PFSK-1 (cell line): Measurements from ENCODE around the gene KCNK6.

Source experiments
- FOXP2 ChIP-seq: optimal IDR thresholded peaks from 2 replicates; pipeline ENCODE3; 2011; ENCODE audit warnings: borderline replicate concordance, control low read depth, inconsistent platforms; ENCODE audit not compliant: insufficient read depth; ENCODE audit errors: extremely low read length, extremely low read depth
- POLR2AphosphoS5 ChIP-seq: IDR thresholded peaks from 2 replicates; pipeline ENCODE4 v1.6.1; 2012; ENCODE audit warnings: low read depth, mild to moderate bottlenecking, control low read depth, low read length, moderate library complexity
- SIN3A ChIP-seq: IDR thresholded peaks from 2 replicates; pipeline ENCODE4 v1.6.1; 2012; ENCODE audit warnings: mild to moderate bottlenecking, low read length, moderate library complexity, borderline replicate concordance; ENCODE audit not compliant: insufficient read depth
- TAF1 ChIP-seq: IDR thresholded peaks from 2 replicates; pipeline ENCODE4 v1.6.1; 2012; ENCODE audit warnings: low read length, control low read depth, borderline replicate concordance; ENCODE audit not compliant: insufficient read depth
- TF ChIP-seq, protein P1 (sequence below), 2 experiments: IDR thresholded peaks; 2 replicates each; pipeline versions ENCODE4 v1.6.1 to v1.8.0; 2011 to 2012; ENCODE audit warnings: low read depth in 2 of 2, low read length in 2 of 2, control low read depth in 1 of 2, inconsistent platforms in 1 of 2, mild to moderate bottlenecking in 1 of 2, moderate library complexity in 1 of 2; ENCODE audit not compliant: insufficient read depth in 1 of 2

The KCNK6 gene

DNA sequence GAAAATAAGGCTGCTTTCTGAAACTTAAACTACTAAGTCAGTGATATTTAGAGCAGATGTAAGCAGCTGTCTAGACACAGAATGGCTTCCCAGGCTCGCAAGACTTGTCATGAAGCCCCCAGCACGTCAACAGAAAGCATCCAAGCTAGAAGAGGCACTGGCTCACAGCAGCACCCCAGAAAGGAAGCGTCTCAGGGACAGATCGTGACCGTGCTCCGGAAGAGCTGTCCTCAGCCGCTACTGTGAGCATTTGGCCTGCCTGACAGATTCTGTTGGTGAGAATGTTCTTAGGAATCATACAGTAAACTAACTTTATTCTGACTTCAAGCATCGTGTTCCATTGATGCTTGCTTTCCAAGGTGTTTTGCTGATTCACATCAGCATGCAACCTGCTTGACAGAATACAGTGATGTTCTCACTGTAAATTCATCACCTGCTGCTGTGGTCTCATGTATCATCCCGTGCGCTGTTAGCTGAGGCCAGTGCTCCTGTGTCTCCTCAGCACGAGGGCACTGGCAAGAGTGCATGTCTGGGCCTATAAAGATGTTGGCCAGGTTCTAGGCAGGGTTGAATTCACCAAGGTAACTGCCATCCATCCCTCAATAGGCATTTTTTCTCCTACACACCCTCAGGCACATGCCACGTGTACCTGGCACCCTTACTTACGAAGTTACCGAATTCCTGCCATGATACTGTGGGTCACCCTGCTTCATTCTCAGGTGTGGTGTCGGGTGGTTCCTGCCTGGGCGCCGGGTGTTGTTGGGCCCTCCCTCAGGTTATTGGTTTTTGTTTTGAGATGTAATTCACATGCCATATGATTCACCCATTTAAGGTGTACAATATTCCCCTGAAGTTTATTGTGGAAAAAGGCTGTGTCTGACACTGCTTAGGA lies 39.4 kb upstream of the KCNK6 start:
- TF ChIP-seq TAF1 (no peak), POLR2AphosphoS5 (no peak), FOXP2 (no peak), SIN3A (no peak)
- TF ChIP-seq, protein P1, sequence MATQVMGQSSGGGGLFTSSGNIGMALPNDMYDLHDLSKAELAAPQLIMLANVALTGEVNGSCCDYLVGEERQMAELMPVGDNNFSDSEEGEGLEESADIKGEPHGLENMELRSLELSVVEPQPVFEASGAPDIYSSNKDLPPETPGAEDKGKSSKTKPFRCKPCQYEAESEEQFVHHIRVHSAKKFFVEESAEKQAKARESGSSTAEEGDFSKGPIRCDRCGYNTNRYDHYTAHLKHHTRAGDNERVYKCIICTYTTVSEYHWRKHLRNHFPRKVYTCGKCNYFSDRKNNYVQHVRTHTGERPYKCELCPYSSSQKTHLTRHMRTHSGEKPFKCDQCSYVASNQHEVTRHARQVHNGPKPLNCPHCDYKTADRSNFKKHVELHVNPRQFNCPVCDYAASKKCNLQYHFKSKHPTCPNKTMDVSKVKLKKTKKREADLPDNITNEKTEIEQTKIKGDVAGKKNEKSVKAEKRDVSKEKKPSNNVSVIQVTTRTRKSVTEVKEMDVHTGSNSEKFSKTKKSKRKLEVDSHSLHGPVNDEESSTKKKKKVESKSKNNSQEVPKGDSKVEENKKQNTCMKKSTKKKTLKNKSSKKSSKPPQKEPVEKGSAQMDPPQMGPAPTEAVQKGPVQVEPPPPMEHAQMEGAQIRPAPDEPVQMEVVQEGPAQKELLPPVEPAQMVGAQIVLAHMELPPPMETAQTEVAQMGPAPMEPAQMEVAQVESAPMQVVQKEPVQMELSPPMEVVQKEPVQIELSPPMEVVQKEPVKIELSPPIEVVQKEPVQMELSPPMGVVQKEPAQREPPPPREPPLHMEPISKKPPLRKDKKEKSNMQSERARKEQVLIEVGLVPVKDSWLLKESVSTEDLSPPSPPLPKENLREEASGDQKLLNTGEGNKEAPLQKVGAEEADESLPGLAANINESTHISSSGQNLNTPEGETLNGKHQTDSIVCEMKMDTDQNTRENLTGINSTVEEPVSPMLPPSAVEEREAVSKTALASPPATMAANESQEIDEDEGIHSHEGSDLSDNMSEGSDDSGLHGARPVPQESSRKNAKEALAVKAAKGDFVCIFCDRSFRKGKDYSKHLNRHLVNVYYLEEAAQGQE (IDR thresholded peaks at IDR 0.05; ENCODE audit: insufficient read depth in 1 of 2, low read depth in 2 of 2, low read length in 2 of 2): no peak

GRCh38 chr19:38281811-38282566 lies 37.7 kb upstream of the KCNK6 start:
- no peak for TF ChIP-seq POLR2AphosphoS5
- no peak for TF ChIP-seq SIN3A
- no peak for TF ChIP-seq TAF1
- TF ChIP-seq FOXP2: no peak
- TF ChIP-seq, protein P1 (IDR thresholded peaks at IDR 0.05; ENCODE audit: insufficient read depth in 1 of 2, low read depth in 2 of 2, low read length in 2 of 2): no peak

DNA sequence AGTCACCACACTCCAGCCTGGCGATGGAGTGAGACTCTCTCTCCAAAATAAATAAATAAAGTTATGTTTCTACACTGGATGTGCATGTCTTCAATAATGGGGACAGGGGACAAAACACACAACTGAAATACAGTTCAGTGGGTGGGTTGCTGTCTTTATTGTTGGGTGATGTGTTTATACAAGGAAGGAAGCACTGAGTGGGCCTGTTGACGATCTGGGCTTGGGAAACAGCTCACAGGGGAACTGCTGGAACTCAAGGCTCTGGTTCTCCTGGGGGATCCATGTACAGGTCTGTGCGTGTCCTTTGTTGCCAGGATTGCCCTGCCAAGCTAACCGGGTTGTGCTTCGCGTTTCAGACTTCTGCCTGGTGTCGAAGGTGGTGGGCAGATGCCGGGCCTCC lies 36.4 kb upstream of the KCNK6 start:
- no peak for TF ChIP-seq POLR2AphosphoS5
- no peak for TF ChIP-seq FOXP2
- TF ChIP-seq SIN3A: no peak
- TF ChIP-seq TAF1: no peak

DNA sequence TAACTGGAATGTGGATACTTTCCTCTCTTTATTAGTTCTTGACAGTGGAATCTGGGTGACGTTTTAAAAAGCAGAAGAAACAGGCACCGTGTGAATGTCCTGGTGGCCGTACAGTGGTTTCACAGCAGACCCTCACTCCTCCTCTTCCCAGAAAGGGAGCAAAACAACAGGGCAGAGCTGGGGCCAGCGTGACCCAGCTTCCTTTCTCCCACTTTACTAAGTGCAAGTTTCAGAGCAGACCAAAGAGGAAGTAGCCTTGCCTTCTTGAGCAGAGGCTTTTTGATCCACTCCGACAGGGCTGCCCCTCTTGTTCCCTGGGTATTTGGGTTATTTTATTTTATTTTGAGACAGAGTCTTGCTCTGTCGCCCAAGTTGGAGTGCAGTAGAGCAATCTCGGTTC lies 35.2 kb upstream of the KCNK6 start:
- TF ChIP-seq TAF1: no peak
- no peak for TF ChIP-seq SIN3A
- TF ChIP-seq FOXP2: no peak
- no peak for TF ChIP-seq POLR2AphosphoS5
- TF ChIP-seq, protein P1 (IDR thresholded peaks at IDR 0.05; ENCODE audit: insufficient read depth in 1 of 2, low read depth in 2 of 2, low read length in 2 of 2): no peak

GRCh38 chr19:38285567-38285966 lies 34.1 kb upstream of the KCNK6 start:
- no peak for TF ChIP-seq POLR2AphosphoS5
- TF ChIP-seq, protein P1 (IDR thresholded peaks at IDR 0.05; ENCODE audit: insufficient read depth in 1 of 2, low read depth in 2 of 2, low read length in 2 of 2): no peak
- no peak for TF ChIP-seq TAF1
- TF ChIP-seq SIN3A: no peak
- no peak for TF ChIP-seq FOXP2
